ENCODE data around the gene SALL4.
A peak's percentile ranks its signal among the peaks of the same experiment; 100 is the strongest.

The SALL4 gene

DNA sequence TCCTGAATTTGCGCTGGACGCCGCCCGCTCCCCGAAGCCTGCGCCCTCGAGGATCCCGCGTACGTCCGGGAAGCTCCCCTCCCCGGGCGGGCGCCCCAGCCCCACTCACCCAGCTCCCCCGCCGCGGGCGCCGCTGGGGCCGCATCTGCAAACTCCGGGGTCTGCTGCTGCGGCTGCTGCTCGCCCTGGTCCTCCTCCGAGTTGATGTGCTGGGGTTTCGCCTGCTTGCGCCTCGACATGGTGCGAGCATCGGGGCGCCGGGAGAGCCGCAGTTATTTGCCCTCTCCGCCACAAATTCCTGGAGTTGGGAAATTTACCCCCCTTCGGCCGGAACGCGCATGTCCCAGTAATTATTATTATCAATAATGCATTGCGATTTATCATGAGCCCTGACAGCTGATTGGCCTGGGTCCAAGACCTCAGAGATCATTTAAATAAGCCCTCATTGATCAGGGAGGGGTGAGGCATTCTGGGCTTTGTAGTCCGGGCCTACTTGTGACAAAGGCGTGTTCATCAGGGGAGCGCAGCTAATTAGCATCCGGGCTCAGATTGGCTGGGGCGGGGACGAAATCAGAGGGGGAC is at the start of gene SALL4:
SALL4 (minus strand) TSS at position 352 of the 582 bp plus-strand sequence; CDS start at position 239, 113 bp downstream.
- no peaks in the 10 kb centered on the region for H3K36me3 ChIP-seq
- no peaks in the 10 kb centered on the region for H3K9me3 ChIP-seq
- TF ChIP-seq, protein P1, sequence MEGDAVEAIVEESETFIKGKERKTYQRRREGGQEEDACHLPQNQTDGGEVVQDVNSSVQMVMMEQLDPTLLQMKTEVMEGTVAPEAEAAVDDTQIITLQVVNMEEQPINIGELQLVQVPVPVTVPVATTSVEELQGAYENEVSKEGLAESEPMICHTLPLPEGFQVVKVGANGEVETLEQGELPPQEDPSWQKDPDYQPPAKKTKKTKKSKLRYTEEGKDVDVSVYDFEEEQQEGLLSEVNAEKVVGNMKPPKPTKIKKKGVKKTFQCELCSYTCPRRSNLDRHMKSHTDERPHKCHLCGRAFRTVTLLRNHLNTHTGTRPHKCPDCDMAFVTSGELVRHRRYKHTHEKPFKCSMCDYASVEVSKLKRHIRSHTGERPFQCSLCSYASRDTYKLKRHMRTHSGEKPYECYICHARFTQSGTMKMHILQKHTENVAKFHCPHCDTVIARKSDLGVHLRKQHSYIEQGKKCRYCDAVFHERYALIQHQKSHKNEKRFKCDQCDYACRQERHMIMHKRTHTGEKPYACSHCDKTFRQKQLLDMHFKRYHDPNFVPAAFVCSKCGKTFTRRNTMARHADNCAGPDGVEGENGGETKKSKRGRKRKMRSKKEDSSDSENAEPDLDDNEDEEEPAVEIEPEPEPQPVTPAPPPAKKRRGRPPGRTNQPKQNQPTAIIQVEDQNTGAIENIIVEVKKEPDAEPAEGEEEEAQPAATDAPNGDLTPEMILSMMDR (IDR thresholded peaks at IDR 0.05): no peak
- H3K4me3 ChIP-seq (ENCODE audit: low read depth in 1 of 2, low read length in 1 of 2): peak within 1 kb of the TSS; percentile 27 to 33
- peaks cover 82% of the 10 kb centered on the region for H3K27me3 ChIP-seq
- H3K4me1 ChIP-seq (ENCODE audit: control insufficient read depth in 1 of 2, insufficient read depth in 1 of 2, low read depth in 1 of 2, low read length in 1 of 2): peaks cover 21 to 24% of the 10 kb centered on the region in 2 experiments
- H3K27ac ChIP-seq: no peak within 1 kb of the TSS

DNA sequence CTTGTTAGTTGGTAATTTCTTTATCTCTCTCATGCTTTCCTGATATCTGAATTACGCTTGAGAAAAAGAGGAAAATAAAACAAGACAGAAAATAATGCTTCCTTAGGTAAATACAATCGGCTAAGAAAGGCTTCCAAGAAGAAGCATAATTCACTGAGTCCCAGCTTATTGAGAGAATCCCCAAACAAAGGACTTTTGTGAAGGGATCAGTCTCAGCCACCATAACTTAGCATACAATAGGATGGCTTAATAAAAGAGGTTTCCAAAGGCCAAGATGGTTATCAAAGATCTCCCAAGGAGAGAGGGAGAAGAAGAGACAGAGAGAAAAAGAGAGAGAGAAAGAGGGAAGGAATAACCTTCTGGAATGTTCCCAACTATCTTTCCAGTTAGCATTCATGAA is 46.0 kb upstream of the SALL4 start:
- peaks cover 2% of the 10 kb centered on the region for H3K27me3 ChIP-seq
- H3K4me3 ChIP-seq (ENCODE audit: low read depth in 1 of 2, low read length in 1 of 2): no peak overlapping the region
- H3K4me1 ChIP-seq (ENCODE audit: control insufficient read depth in 1 of 2, insufficient read depth in 1 of 2, low read depth in 1 of 2, low read length in 1 of 2): no peaks in the 10 kb centered on the region
- H3K36me3 ChIP-seq: no peaks in the 10 kb centered on the region
- H3K9me3 ChIP-seq: no peaks in the 10 kb centered on the region
- no peak overlapping the region for H3K27ac ChIP-seq
- TF ChIP-seq, protein P1 (IDR thresholded peaks at IDR 0.05): no peak

DNA sequence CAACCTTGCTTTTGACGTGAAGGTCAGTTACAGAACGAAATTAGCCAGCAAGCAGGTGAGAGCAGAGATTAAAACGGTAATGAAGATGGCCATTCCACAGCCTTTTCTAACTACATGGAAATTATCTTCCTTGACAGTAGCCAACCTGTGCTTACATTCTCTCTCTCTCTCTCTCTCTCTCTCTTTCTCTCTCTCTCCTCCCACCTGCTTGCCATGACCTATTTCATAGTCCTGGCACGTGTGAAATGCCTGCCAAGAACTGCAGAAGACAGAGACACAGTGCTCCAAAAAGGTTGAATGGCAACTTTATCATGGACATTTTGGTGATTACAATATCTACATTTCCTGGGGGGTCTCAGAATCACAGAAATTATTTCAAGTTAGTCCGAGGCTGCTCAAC is 38.5 kb upstream of the SALL4 start:
- Histone ChIP-seq H3K27me3 (peaks cover 4% of the 10 kb centered on the region), H3K4me1 (ENCODE audit: control insufficient read depth in 1 of 2, insufficient read depth in 1 of 2, low read depth in 1 of 2, low read length in 1 of 2) (no peaks in the 10 kb centered on the region), H3K27ac (no peak overlapping the region), H3K36me3 (no peaks in the 10 kb centered on the region), H3K9me3 (no peaks in the 10 kb centered on the region), H3K4me3 (ENCODE audit: low read depth in 1 of 2, low read length in 1 of 2) (no peak overlapping the region)
- TF ChIP-seq, protein P1 (IDR thresholded peaks at IDR 0.05): no peak

DNA sequence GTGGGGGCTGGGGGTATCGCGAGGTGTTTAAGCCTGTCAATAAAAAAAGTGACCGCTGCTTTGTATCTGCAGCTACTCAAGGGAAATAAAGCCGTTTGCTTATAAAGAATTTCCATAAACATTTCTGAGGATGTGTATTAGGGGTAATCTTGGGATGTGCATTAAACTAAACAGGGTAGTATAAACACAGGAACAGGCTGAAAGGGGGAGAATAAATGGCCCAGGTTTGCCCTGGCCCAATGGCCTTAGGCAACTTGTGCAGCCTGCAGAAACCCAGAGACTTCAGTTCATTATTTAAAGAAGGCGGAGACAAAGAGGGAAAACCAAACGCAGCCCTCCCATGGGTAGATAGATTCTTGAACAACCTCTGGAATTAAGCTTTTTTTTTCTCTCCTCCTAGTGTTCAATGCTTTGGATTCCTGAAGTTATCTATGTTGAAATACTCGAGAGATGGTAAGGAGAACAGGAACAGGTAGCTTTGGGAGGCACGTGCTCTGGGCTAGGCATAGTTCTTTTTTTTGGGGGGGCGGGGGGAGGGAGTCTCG is 35.6 kb upstream of the SALL4 start:
- Histone ChIP-seq H3K4me1 (ENCODE audit: control insufficient read depth in 1 of 2, insufficient read depth in 1 of 2, low read depth in 1 of 2, low read length in 1 of 2) (no peaks in the 10 kb centered on the region), H3K27me3 (no peaks in the 10 kb centered on the region), H3K4me3 (ENCODE audit: low read depth in 1 of 2, low read length in 1 of 2) (no peak overlapping the region), H3K36me3 (no peaks in the 10 kb centered on the region), H3K27ac (no peak overlapping the region), H3K9me3 (no peaks in the 10 kb centered on the region)
- TF ChIP-seq, protein P1 (IDR thresholded peaks at IDR 0.05): no peak

DNA sequence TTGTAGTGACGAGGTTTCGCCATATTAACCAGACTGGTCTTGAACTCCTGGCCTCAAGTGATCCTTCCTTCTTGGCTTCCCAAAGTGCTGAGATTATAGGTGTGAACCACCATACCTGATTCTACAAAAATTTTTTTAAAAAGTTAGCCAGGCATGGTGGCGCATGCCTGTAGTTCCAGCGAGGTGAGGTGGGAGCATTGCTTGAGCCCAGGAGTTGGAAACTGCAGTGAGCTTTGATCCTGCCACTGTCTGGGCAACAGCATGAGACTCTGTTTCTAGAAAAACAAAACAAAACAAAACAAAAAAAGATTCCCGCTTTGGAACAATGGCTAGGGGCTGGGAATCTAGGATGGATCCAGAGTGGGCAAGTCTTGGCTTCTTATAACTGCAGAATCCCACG is 35.1 kb upstream of the SALL4 start:
- H3K27ac ChIP-seq: no peak overlapping the region
- H3K27me3 ChIP-seq: no peaks in the 10 kb centered on the region
- no peak overlapping the region for H3K4me3 ChIP-seq (ENCODE audit: low read depth in 1 of 2, low read length in 1 of 2)
- no peaks in the 10 kb centered on the region for H3K9me3 ChIP-seq
- TF ChIP-seq, protein P1 (IDR thresholded peaks at IDR 0.05): no peak
- H3K4me1 ChIP-seq (ENCODE audit: control insufficient read depth in 1 of 2, insufficient read depth in 1 of 2, low read depth in 1 of 2, low read length in 1 of 2): no peaks in the 10 kb centered on the region
- H3K36me3 ChIP-seq: no peaks in the 10 kb centered on the region
